ENCODE data around the gene HMG20B. TPM values are rescaled to one million over a fixed set of nuclear protein-coding genes. Genes with fewer than 3 reads are reported as not detected.
"Not testable (repeated sequence)": the region's sequence is repeated elsewhere in the genome, so short reads cannot be mapped to it uniquely, and the experiment has no call there.

The HMG20B gene
- total and polyA plus RNA-seq, 8 donors: 39.8 to 638 (median 96.8) TPM

DNA sequence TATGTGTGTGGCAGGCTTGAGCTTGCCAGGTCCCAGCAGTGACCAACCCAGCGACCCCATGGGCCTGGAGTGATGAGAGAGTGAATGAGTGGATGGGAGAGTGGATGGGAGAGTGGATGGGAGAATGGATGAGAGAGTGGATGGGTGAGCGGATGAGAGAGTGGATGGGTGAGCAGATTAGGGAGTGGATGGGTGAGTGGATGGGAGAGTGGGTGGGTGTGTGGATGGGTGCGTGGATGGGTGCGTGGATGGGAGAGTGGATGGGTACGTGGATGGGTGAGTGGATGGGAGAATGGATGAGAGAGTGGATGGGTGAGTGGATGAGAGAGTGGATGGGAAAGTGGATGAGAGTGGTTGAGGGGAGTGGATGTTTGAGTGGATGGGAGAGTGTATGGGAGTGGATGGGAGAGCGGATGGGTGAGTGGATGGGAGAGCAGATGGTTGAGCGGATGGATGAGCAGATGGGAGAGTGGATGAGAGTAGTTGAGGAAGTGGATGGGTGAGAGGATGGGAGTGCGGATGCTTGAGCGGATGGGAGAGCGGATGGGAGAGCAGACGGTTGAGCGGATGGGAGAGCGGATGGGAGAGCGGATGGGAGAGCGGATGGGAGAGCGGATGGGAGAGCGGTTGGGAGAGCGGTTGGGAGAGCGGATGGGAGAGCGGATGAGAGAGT is 44.1 kb upstream of the HMG20B start:
- no peak for TF ChIP-seq POLR2A (IDR thresholded peaks at IDR 0.05)
- TF ChIP-seq, protein P1, sequence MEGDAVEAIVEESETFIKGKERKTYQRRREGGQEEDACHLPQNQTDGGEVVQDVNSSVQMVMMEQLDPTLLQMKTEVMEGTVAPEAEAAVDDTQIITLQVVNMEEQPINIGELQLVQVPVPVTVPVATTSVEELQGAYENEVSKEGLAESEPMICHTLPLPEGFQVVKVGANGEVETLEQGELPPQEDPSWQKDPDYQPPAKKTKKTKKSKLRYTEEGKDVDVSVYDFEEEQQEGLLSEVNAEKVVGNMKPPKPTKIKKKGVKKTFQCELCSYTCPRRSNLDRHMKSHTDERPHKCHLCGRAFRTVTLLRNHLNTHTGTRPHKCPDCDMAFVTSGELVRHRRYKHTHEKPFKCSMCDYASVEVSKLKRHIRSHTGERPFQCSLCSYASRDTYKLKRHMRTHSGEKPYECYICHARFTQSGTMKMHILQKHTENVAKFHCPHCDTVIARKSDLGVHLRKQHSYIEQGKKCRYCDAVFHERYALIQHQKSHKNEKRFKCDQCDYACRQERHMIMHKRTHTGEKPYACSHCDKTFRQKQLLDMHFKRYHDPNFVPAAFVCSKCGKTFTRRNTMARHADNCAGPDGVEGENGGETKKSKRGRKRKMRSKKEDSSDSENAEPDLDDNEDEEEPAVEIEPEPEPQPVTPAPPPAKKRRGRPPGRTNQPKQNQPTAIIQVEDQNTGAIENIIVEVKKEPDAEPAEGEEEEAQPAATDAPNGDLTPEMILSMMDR (IDR thresholded peaks at IDR 0.05): no peak
- TF ChIP-seq POLR2AphosphoS5 (IDR thresholded peaks at IDR 0.05): no peak
- TF ChIP-seq EP300 (IDR thresholded peaks at IDR 0.05): no peak
- H3K27me3 ChIP-seq: no peaks in the 10 kb centered on the region
- H3K36me3 ChIP-seq: peaks cover 74 to 82% (median 78%) of the 10 kb centered on the region in 4 donors
- H3K9me3 ChIP-seq: no peaks in the 10 kb centered on the region
- DNase-seq: no peak
- intact Hi-C loops (cut with DNase I; ENCODE audit: low total_unique reads): no loop called here
- H3K27ac ChIP-seq: no peak overlapping the region
- no peak overlapping the region for H3K4me3 ChIP-seq
- H3K4me1 ChIP-seq: no peaks in the 10 kb centered on the region
- WGBS, 5 donors: 90 to 99% (median 97%) methylated on average over 20 of the region's 20 CpGs

DNA sequence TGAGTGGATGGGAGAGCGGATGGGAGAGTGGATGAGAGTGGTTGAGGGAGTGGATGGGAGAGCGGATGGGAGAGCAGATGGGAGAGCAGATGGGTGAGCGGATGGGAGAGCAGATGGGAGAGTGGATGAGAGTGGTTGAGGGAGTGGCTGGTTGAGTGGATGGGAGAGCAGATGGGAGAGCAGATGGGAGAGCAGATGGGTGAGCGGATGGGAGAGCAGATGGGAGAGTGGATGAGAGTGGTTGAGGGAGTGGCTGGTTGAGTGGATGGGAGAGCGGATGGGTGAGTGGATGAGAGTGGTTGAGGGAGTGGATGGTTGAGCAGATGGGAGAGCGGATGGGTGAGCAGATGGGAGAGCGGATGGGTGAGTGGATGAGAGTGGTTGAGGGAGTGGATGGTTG is 43.4 kb upstream of the HMG20B start:
- H3K4me3 ChIP-seq; DNase-seq; H3K27me3 ChIP-seq; H3K4me1 ChIP-seq; H3K9me3 ChIP-seq; intact Hi-C loops (cut with DNase I; ENCODE audit: low total_unique reads); H3K27ac ChIP-seq: not testable (repeated sequence)
- peaks cover 73 to 82% (median 78%) of the 10 kb centered on the region in 4 donors for H3K36me3 ChIP-seq
- WGBS, 5 donors: 92 to 100% (median 99%) methylated on average over 7 of the region's 7 CpGs

DNA sequence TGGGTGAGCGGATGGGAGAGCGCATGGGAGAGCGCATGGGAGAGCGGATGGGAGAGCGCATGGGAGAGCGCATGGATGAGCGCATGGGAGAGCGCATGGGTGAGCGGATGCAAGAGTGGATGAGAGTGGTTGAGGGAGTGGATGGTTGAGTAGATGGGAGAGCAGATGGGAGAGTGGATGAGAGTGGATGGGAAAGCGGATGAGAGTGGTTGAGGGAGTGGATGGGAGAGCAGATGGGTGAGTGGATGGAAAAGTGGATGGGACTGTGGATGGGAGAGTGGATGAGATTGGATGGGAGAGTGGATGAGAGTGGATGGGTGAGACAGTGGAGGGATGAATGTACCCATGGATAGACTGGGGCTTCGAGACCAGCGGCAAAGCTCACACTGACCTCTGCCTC is 42.4 kb upstream of the HMG20B start:
- 94 to 99% (median 96%) methylated on average over 12 of the region's 12 CpGs for WGBS, 5 donors
- intact Hi-C loops (cut with DNase I; ENCODE audit: low total_unique reads): no loop called here
- Histone ChIP-seq H3K4me1 (no peaks in the 10 kb centered on the region), H3K9me3 (no peaks in the 10 kb centered on the region), H3K4me3 (no peak overlapping the region), H3K27ac (no peak overlapping the region), H3K27me3 (no peaks in the 10 kb centered on the region), H3K36me3 (peaks cover 75 to 84% (median 80%) of the 10 kb centered on the region in 4 donors)
- no peak for DNase-seq
- TF ChIP-seq, protein P1 (IDR thresholded peaks at IDR 0.05): no peak
- TF ChIP-seq POLR2AphosphoS5 (IDR thresholded peaks at IDR 0.05): no peak
- TF ChIP-seq POLR2A (IDR thresholded peaks at IDR 0.05): no peak
- no peak for TF ChIP-seq EP300 (IDR thresholded peaks at IDR 0.05)

DNA sequence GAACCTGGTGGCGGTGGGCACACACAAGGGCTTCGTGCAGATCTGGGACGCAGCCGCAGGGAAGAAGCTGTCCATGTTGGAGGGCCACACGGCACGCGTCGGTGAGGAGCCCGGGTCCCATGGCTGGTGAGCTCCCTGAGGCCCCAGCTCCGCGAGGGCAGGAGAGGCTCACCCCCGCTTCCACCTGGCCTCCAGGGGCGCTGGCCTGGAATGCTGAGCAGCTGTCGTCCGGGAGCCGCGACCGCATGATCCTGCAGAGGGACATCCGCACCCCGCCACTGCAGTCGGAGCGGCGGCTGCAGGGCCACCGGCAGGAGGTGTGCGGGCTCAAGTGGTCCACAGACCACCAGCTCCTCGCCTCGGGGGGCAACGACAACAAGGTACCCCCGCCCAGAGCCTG is 41.0 kb upstream of the HMG20B start:
- DNase-seq: no peak
- intact Hi-C loops (cut with DNase I; ENCODE audit: low total_unique reads): no loop called here
- TF ChIP-seq, protein P1 (IDR thresholded peaks at IDR 0.05): no peak
- TF ChIP-seq POLR2AphosphoS5 (IDR thresholded peaks at IDR 0.05) (no peak), EP300 (IDR thresholded peaks at IDR 0.05) (no peak)
- Histone ChIP-seq H3K9me3 (no peaks in the 10 kb centered on the region), H3K27ac (no peak overlapping the region), H3K4me3 (no peak overlapping the region), H3K27me3 (no peaks in the 10 kb centered on the region), H3K4me1 (no peaks in the 10 kb centered on the region), H3K36me3 (peaks cover 68 to 85% (median 81%) of the 10 kb centered on the region in 4 donors)
- WGBS, 5 donors: 89 to 96% (median 94%) methylated on average over 10 to 29 of the region's 29 CpGs

DNA sequence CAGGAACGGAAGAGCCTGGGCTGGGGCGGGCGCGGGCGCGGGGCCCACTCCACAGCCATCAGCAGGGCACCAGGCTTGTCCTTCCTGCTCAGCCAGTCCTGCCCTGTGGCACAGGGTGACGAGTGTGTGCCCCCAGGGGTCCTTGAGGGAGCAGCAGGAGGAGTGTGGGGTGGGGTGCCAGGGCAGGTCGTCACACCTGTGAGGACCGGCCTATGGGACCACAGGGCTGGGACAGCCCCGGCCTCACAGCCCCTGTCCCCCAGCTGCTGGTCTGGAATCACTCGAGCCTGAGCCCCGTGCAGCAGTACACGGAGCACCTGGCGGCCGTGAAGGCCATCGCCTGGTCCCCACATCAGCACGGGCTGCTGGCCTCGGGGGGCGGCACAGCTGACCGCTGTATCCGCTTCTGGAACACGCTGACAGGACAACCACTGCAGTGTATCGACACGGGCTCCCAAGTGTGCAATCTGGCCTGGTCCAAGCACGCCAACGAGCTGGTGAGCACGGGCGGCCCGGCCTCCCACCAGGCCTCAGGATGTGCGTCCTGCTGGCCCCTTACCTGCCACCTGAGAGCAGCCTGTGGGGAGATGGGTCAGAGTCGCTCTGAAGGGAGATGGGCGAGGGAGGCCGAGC is 40.5 kb upstream of the HMG20B start:
- no peak for DNase-seq
- no peaks in the 10 kb centered on the region for H3K27me3 ChIP-seq
- intact Hi-C loops (cut with DNase I; ENCODE audit: low total_unique reads): no loop called here
- H3K9me3 ChIP-seq: no peaks in the 10 kb centered on the region
- H3K4me3 ChIP-seq: no peak overlapping the region
- H3K4me1 ChIP-seq: peaks cover 0 to 4% (median 0%) of the 10 kb centered on the region in 4 donors
- H3K27ac ChIP-seq: no peak overlapping the region
- peaks cover 62 to 84% (median 79%) of the 10 kb centered on the region in 4 donors for H3K36me3 ChIP-seq
- TF ChIP-seq POLR2A (IDR thresholded peaks at IDR 0.05) (no peak), EP300 (IDR thresholded peaks at IDR 0.05) (no peak), POLR2AphosphoS5 (IDR thresholded peaks at IDR 0.05) (no peak)
- TF ChIP-seq, protein P1 (IDR thresholded peaks at IDR 0.05): no peak
- WGBS, 5 donors: 90 to 96% (median 92%) methylated on average over 23 to 33 of the region's 33 CpGs

All from stomach (tissue), 9 donors.